ENCODE measurements around the gene ADGRG7.

ADGRG7 gene

DNA sequence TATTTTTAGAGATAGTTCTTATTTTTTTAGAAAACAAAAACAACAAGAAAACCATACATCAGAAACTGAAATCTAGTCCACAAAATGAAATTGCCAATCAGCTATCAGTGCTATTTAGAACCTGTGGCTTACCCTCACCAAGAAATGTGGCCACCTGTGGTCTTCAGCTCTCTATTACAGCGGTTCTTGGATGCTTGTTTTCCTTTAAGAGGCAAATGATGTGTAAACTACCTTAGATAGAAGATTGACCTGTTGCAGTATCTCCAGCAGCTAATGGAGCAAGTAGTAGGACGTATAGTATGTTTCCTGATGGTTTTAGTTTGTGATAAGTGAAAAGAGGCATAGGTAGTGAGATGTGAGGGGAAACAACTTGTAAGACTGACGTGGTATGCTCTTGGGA, 121.1 kb downstream of the ADGRG7 start:
- TF ChIP-seq, protein P1, sequence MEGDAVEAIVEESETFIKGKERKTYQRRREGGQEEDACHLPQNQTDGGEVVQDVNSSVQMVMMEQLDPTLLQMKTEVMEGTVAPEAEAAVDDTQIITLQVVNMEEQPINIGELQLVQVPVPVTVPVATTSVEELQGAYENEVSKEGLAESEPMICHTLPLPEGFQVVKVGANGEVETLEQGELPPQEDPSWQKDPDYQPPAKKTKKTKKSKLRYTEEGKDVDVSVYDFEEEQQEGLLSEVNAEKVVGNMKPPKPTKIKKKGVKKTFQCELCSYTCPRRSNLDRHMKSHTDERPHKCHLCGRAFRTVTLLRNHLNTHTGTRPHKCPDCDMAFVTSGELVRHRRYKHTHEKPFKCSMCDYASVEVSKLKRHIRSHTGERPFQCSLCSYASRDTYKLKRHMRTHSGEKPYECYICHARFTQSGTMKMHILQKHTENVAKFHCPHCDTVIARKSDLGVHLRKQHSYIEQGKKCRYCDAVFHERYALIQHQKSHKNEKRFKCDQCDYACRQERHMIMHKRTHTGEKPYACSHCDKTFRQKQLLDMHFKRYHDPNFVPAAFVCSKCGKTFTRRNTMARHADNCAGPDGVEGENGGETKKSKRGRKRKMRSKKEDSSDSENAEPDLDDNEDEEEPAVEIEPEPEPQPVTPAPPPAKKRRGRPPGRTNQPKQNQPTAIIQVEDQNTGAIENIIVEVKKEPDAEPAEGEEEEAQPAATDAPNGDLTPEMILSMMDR (IDR thresholded peaks at IDR 0.05; ENCODE audit: low read depth, low read length) = no peak
- H3K4me3 ChIP-seq (ENCODE audit: low read depth, low read length) = no peak overlapping the region

DNA sequence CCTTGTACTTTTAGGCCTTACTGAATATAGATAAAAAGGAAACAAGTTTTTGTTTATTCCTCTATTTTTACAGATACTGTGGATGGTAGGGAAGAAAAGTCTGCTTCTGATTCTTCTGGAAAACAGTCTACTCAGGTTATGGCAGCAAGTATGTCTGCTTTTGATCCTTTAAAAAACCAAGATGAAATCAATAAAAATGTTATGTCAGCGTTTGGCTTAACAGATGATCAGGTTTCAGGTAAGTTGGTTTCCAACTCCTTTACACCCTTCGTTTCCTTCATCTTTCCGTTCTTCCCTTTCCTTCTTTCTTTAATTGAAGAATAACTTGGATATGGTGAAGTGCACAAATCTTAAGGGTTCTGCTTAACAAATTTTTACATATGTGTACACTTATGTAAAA, 123.0 kb downstream of the ADGRG7 start:
- no peak overlapping the region for H3K4me3 ChIP-seq (ENCODE audit: low read depth, low read length)
- TF ChIP-seq, protein P1 (IDR thresholded peaks at IDR 0.05; ENCODE audit: low read depth, low read length) = no peak

DNA sequence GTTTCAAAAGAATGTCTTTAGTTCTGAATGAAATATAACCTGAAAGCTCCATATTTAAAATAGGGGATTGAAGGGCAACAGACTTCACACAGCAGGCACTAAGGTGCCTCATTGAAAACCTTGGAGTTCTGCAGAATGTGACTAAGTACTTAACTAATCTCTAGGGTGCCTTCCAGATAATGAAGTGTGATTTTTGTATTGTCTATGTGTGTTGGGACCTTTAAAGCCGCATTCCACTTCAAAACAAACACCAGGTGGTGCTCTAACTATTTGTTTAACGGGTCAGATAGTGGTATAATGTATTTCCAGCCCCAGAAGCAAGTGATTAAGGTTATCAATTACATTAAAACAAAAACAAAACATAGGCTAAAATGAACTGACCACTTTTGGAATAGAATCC, 127.9 kb downstream of the ADGRG7 start:
- H3K4me3 ChIP-seq (ENCODE audit: low read depth, low read length) = no peak overlapping the region
- TF ChIP-seq, protein P1 (IDR thresholded peaks at IDR 0.05; ENCODE audit: low read depth, low read length) = no peak

DNA sequence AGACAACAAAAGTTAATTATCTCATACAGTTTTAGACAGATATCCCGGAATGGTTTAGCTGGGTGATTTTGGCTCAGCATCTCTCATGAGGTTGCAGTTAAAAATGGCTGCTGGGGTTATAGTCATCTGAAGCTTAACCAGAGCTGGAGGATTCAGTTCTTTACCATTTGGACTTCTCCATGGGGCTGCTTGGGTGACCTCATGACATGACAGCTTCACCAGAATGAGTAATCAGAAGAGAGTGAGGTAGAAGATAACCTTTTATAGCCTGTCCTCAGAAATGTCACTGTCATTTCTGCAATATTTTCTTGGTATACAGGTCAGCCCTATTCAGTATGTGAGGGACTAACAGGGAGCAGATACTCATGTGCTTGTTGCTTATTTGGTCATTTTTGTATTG, 130.8 kb downstream of the ADGRG7 start:
- TF ChIP-seq, protein P1 (IDR thresholded peaks at IDR 0.05; ENCODE audit: low read depth, low read length) = no peak
- H3K4me3 ChIP-seq (ENCODE audit: low read depth, low read length) = no peak overlapping the region

DNA sequence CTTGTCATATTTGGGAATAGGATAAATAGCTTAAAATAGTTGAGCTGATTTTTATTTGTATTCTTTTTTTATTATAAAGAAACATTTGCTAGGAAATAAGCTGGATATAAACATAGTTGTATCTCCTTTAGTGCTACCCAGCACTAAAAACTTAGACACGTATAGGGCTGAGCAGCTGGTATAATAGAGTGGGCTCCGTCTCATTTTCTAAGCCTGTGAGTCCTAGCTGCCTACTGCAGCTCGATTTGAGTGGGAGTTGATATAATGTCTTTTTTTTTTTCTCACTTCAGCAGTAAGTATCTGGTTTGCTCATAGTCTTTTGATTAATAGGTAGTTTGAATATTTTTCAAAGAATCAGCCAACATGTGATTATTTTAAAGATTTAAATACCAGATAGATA, 134.1 kb downstream of the ADGRG7 start:
- H3K4me3 ChIP-seq (ENCODE audit: low read depth, low read length) = no peak overlapping the region
- TF ChIP-seq, protein P1 (IDR thresholded peaks at IDR 0.05; ENCODE audit: low read depth, low read length) = no peak

DNA sequence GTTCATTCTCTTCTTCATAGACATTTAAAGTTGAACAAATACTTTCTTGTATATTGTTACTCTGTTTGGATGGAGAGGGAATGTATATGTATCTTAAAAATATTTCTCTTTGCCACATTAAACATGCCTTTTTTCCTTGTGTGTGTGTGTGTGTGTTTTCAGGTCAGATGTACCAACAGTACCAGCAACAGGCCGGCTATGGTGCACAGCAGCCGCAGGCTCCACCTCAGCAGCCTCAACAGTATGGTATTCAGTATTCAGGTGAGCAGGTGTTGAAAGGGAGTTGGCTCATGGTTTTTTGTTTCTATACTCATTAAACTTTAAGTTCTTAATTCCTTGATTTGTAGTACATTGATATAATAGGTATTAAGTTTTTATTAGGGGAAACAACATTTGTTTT, 135.3 kb downstream of the ADGRG7 start:
- TF ChIP-seq, protein P1 (IDR thresholded peaks at IDR 0.05; ENCODE audit: low read depth, low read length) = no peak
- H3K4me3 ChIP-seq (ENCODE audit: low read depth, low read length) = no peak overlapping the region

Data from WI38 (cell line).